Sigmoid colon (tissue), 7 donors: ENCODE measurements around the gene ADGRG3. TPM values are rescaled to one million over a fixed set of nuclear protein-coding genes. Genes with fewer than 3 reads are reported as not detected.

Experiments used
- DNase-seq: peaks from one replicate; pipeline ENCODE4 v3.0.0-alpha.2; 2019
- H3K27ac ChIP-seq, 4 donors: fragments of 200-600 bp; sonication (generic); one replicate each; pipeline ENCODE4 v1.5.1; 2016 to 2019; ENCODE audit warnings: mild to moderate bottlenecking in 1 of 4
- H3K27me3 ChIP-seq, 3 donors: fragments of 200-600 bp; sonication (generic); one replicate each; pipeline ENCODE4 v1.5.1; 2019; ENCODE audit warnings: mild to moderate bottlenecking in 1 of 3
- H3K36me3 ChIP-seq, 4 donors: fragments of 200-600 bp; sonication (generic); one replicate each; pipeline ENCODE4 v1.5.1; 2016 to 2019
- H3K4me1 ChIP-seq, 4 donors: fragments of 200-600 bp; sonication (generic); one replicate each; pipeline ENCODE4 v1.5.1; 2017 to 2019
- H3K4me3 ChIP-seq, 4 donors: fragments of 200-600 bp; sonication (generic); one replicate each; pipeline ENCODE4 v1.5.1; 2017 to 2019; ENCODE audit warnings: mild to moderate bottlenecking in 2 of 4, moderate library complexity in 1 of 4
- H3K9me3 ChIP-seq, 4 donors: fragments of 200-600 bp in 3 of 4; sonication (generic) in 3 of 4; one replicate each; pipeline versions ENCODE4 v1.5.1 to v1.6.1; 2013 to 2019
- CTCF ChIP-seq, 4 experiments: fragments of 450-650 bp in 3 of 4; fragments of 200-600 bp in 1 of 4; IDR thresholded peaks; one replicate each; pipeline ENCODE4 v1.5.1; 2016 to 2019; ENCODE audit warnings: antibody characterized with exemption in 4 of 4, mild to moderate bottlenecking in 3 of 4, moderate library complexity in 2 of 4
- EP300 ChIP-seq, 4 donors: sonication (generic); formaldehyde crosslinking; IDR thresholded peaks; one replicate each; pipeline ENCODE4 v1.6.1; 2017; ENCODE audit warnings: antibody characterized with exemption in 4 of 4
- POLR2A ChIP-seq, 2 donors: fragments of 450-650 bp; IDR thresholded peaks; one replicate each; pipeline ENCODE4 v1.6.1; 2016; ENCODE audit warnings: antibody characterized with exemption in 2 of 2, mild to moderate bottlenecking in 2 of 2, moderate library complexity in 2 of 2
- POLR2AphosphoS5 ChIP-seq, 4 donors: sonication (generic); formaldehyde crosslinking; IDR thresholded peaks; one replicate each; pipeline ENCODE4 v1.6.1; 2017; ENCODE audit warnings: antibody characterized with exemption in 4 of 4
- WGBS, 2 donors: extraction: QIAGEN DNeasy Blood & Tissue Kit; methylation state at CpG; one replicate each; pipeline ENCODE4 v1.1.7; 2013; 5-methylcytosine and 5-hydroxymethylcytosine counted together
- intact Hi-C: fragments of 100-400 bp; cut with DNase I; formaldehyde crosslinking; loops from one replicate; pipeline ENCODE4 v1.15.1; 2023
- polyA plus RNA-seq, 3 donors: library from polyadenylated mRNA; stranded (reverse); fragments of 200-250 nt; gene quantifications; one replicate each; pipeline ENCODE4 v1.2.3, GENCODE V29; 2013
- total RNA-seq, 4 donors: library from RNA; depleted of rRNA; stranded (reverse); fragments of >200 nt; gene quantifications; one replicate each; pipeline ENCODE4 v1.1.0, GENCODE V29; 2016
- donor health status: healthy with polysubstance abuse.
- donor health status: Bipolar disorder and iron deficiency.
- donor health status: healthy.

Gene ADGRG3
- total and polyA plus RNA-seq, 7 donors, result 0.69 to 6.6 (median 3.6) TPM

GRCh38 chr16:57663436-57663835 is 4.7 kb upstream of the ADGRG3 start:
- TF ChIP-seq POLR2A (IDR thresholded peaks at IDR 0.05), result no peak
- TF ChIP-seq CTCF (IDR thresholded peaks at IDR 0.05), result no peak
- no peak for TF ChIP-seq EP300 (IDR thresholded peaks at IDR 0.05)
- TF ChIP-seq POLR2AphosphoS5 (IDR thresholded peaks at IDR 0.05), result no peak
- no peak for DNase-seq
- H3K9me3 ChIP-seq, result no peaks in the 10 kb centered on the region
- intact Hi-C loops, result no loop called here
- H3K4me1 ChIP-seq, result no peaks in the 10 kb centered on the region
- WGBS, 2 donors, result 88 to 89% methylated on average over 21 of the region's 21 CpGs
- H3K27me3 ChIP-seq, result no peaks in the 10 kb centered on the region
- H3K27ac ChIP-seq, result no peak overlapping the region
- H3K36me3 ChIP-seq, result no peaks in the 10 kb centered on the region
- H3K4me3 ChIP-seq, result no peak overlapping the region

GRCh38 chr16:57663917-57664661 is 4.0 kb upstream of the ADGRG3 start:
- no peak overlapping the region for H3K4me3 ChIP-seq
- no peaks in the 10 kb centered on the region for H3K36me3 ChIP-seq
- no peaks in the 10 kb centered on the region for H3K9me3 ChIP-seq
- H3K4me1 ChIP-seq, result no peaks in the 10 kb centered on the region
- TF ChIP-seq POLR2AphosphoS5 (IDR thresholded peaks at IDR 0.05), result no peak
- no peak for TF ChIP-seq CTCF (IDR thresholded peaks at IDR 0.05)
- no peak for TF ChIP-seq POLR2A (IDR thresholded peaks at IDR 0.05)
- no peak for TF ChIP-seq EP300 (IDR thresholded peaks at IDR 0.05)
- intact Hi-C loops, result no loop called here
- H3K27ac ChIP-seq, result no peak overlapping the region
- WGBS, 2 donors, result 87 to 92% methylated on average over 15 of the region's 15 CpGs
- H3K27me3 ChIP-seq, result no peaks in the 10 kb centered on the region
- DNase-seq, result no peak

GRCh38 chr16:57664662-57665025 is 3.5 kb upstream of the ADGRG3 start:
- Histone ChIP-seq H3K27me3 (no peaks in the 10 kb centered on the region), H3K36me3 (no peaks in the 10 kb centered on the region), H3K27ac (no peak overlapping the region), H3K9me3 (no peaks in the 10 kb centered on the region), H3K4me1 (no peaks in the 10 kb centered on the region), H3K4me3 (no peak overlapping the region)
- intact Hi-C loops, result no loop called here
- 90 to 91% methylated on average over 6 of the region's 6 CpGs for WGBS, 2 donors
- TF ChIP-seq POLR2A (IDR thresholded peaks at IDR 0.05), result no peak
- no peak for TF ChIP-seq EP300 (IDR thresholded peaks at IDR 0.05)
- no peak for TF ChIP-seq POLR2AphosphoS5 (IDR thresholded peaks at IDR 0.05)
- TF ChIP-seq CTCF (IDR thresholded peaks at IDR 0.05), result no peak
- no peak for DNase-seq

GRCh38 chr16:57665541-57665940 is 2.6 kb upstream of the ADGRG3 start:
- no peak overlapping the region for H3K27ac ChIP-seq
- no peak for DNase-seq
- H3K9me3 ChIP-seq, result no peaks in the 10 kb centered on the region
- no peak overlapping the region for H3K4me3 ChIP-seq
- intact Hi-C loops, result no loop called here
- WGBS, 2 donors, result 58 to 65% methylated on average over 4 of the region's 4 CpGs
- H3K27me3 ChIP-seq, result no peaks in the 10 kb centered on the region
- no peaks in the 10 kb centered on the region for H3K36me3 ChIP-seq
- H3K4me1 ChIP-seq, result no peaks in the 10 kb centered on the region
- TF ChIP-seq EP300 (IDR thresholded peaks at IDR 0.05), result no peak
- no peak for TF ChIP-seq POLR2AphosphoS5 (IDR thresholded peaks at IDR 0.05)
- no peak for TF ChIP-seq CTCF (IDR thresholded peaks at IDR 0.05)
- TF ChIP-seq POLR2A (IDR thresholded peaks at IDR 0.05), result no peak
